Measurements from ENCODE around the gene GSN. TPM values are rescaled to one million over a fixed set of nuclear protein-coding genes. Genes with fewer than 3 reads are reported as not detected.

Gene GSN
- total and polyA plus RNA-seq, 2 of the 8 experiments (the other 6 are each of a cell fraction or from before 2014, with no cell fraction given) = 52.3 to 94.5 TPM

GRCh38 chr9:121239071-121239470 is 28.9 kb upstream of the GSN start:
- 92% methylated on average over 3 of the region's 3 CpGs; no CpG with 5 or more reads in 1 of the 2 experiments for WGBS, 2 experiments (ENCODE audit: extremely low coverage in 1 of 2, insufficient coverage in 1 of 2, insufficient read length in 1 of 2, insufficient replicate concordance in 2 of 2, low coverage in 1 of 2, low lambda C conversion rate in 2 of 2, missing lambda C conversion rate in 1 of 2)

More at GRCh38 chr9:121239071-121239470, 28.9 kb upstream of the GSN start:
- no peak overlapping the region for H3K4me3 ChIP-seq (ENCODE audit: extremely low read depth in 1 of 4, insufficient read depth in 2 of 4, low read depth in 3 of 4, low read length in 4 of 4)
- no peaks in the 10 kb centered on the region; a peak in 2 of 7 replicates for H3K27me3 ChIP-seq (replicated peaks in 1 of 4; ENCODE audit: control insufficient read depth in 3 of 4, extremely low read depth in 1 of 4, insufficient read depth in 3 of 4, low read length in 3 of 4)
- peaks cover 0 to 2% (median 0%) of the 10 kb centered on the region in 4 experiments; a peak in 2 of 7 replicates for H3K4me1 ChIP-seq (replicated peaks in 1 of 4; ENCODE audit: control insufficient read depth in 3 of 4, insufficient read depth in 4 of 4, low read length in 3 of 4)
- no peak overlapping the region for H3K56ac ChIP-seq (replicated peaks; ENCODE audit: insufficient read length, low read depth, low read length)
- DNase-seq (ENCODE audit: low read depth in 1 of 2, low spot score in 2 of 2) (no peak), FAIRE-seq (no peak)
- ChIA-PET CTCF (ENCODE audit: partially characterized antibody) (interaction anchor here (2.3 kb wide), 1 partner anchor 81 kb away, joined by 6 read pairs; no protein-coding TSS in a partner anchor), POLR2A (ENCODE audit: partially characterized antibody) (no interaction called here)
- no peak overlapping the region for H3K9ac ChIP-seq (replicated peaks in 1 of 4; ENCODE audit: extremely low read depth in 1 of 4, low read depth in 3 of 4, low read length in 3 of 4)
- H2BK20ac ChIP-seq (ENCODE audit: low read length) = no peak overlapping the region
- no peak overlapping the region for H2BK120ac ChIP-seq (replicated peaks; ENCODE audit: low read depth, low read length)
- H3K79me2 ChIP-seq (ENCODE audit: control insufficient read depth in 1 of 2, insufficient read depth in 2 of 2, low read length in 2 of 2) = no peaks in the 10 kb centered on the region
- no peak overlapping the region for H4K8ac ChIP-seq (ENCODE audit: extremely low read depth, insufficient read depth, low read length)
- H3K23me2 ChIP-seq (ENCODE audit: low read depth, low read length) = no peaks in the 10 kb centered on the region
- no peaks in the 10 kb centered on the region for H3K36me3 ChIP-seq (ENCODE audit: control insufficient read depth in 2 of 4, insufficient read depth in 4 of 4, low read length in 3 of 4)
- no peak overlapping the region for H2BK12ac ChIP-seq (ENCODE audit: low read depth, low read length)
- peaks cover 3 to 5% of the 10 kb centered on the region in 2 experiments; a peak in 2 of 4 replicates for H3K9me3 ChIP-seq (ENCODE audit: insufficient read depth in 2 of 2, low read depth in 1 of 2, low read length in 1 of 2)
- no peaks in the 10 kb centered on the region for H3K79me1 ChIP-seq (ENCODE audit: low read depth, low read length)
- H2BK15ac ChIP-seq (ENCODE audit: low read length) = no peak overlapping the region
- no peaks in the 10 kb centered on the region for H4K20me1 ChIP-seq (replicated peaks in 1 of 2; ENCODE audit: control insufficient read depth in 1 of 2, insufficient read depth in 2 of 2, low read length in 2 of 2)
- H3K4me2 ChIP-seq (ENCODE audit: insufficient read depth in 1 of 2, low read depth in 2 of 2, low read length in 2 of 2) = no peak overlapping the region
- no peak overlapping the region for H3K14ac ChIP-seq (ENCODE audit: insufficient read length)
- TF ChIP-seq HDAC2 (IDR thresholded peaks at IDR 0.05; ENCODE audit: borderline replicate concordance in 1 of 2, low read depth in 2 of 2, low read length in 2 of 2) (no peak), SUZ12 (IDR thresholded peaks at IDR 0.05; ENCODE audit: low read length) (no peak), RXRA (IDR thresholded peaks at IDR 0.05; ENCODE audit: insufficient read depth, low read depth, low read length) (no peak), KDM1A (IDR thresholded peaks at IDR 0.05; ENCODE audit: borderline replicate concordance, low read length) (no peak), RAD21 (IDR thresholded peaks at IDR 0.05 in 1 of 2, conservative IDR thresholded peaks at IDR 0.05 in 1 of 2; ENCODE audit: low read depth in 2 of 2, low read length in 2 of 2) (no peak), GABPA (IDR thresholded peaks at IDR 0.05; ENCODE audit: borderline replicate concordance, insufficient read depth, low read length) (no peak), CHD1 (IDR thresholded peaks at IDR 0.05; ENCODE audit: low read depth, low read length) (no peak), YY1 (IDR thresholded peaks at IDR 0.05; ENCODE audit: low read depth, low read length) (no peak), TAF7 (optimal IDR thresholded peaks at IDR 0.05; ENCODE audit: borderline replicate concordance, low read depth, low read length) (no peak), E2F6 (IDR thresholded peaks at IDR 0.05) (no peak), FOSL1 (IDR thresholded peaks at IDR 0.05; ENCODE audit: insufficient read depth, low read depth, low read length) (no peak)
- H4K5ac ChIP-seq (ENCODE audit: insufficient read length, low read depth, low read length) = no peak overlapping the region
- H3K18ac ChIP-seq (ENCODE audit: extremely low read depth, low read length) = no peak overlapping the region
- no peak overlapping the region for H3K23ac ChIP-seq (ENCODE audit: insufficient read length)
- no peak overlapping the region for H3K4ac ChIP-seq (replicated peaks; ENCODE audit: insufficient read length, low read depth, low read length)
- no peak overlapping the region for H2AK5ac ChIP-seq (ENCODE audit: low read depth, low read length)
- no peak overlapping the region for H2BK5ac ChIP-seq (ENCODE audit: low read depth, low read length)
- no peak overlapping the region for H3K27ac ChIP-seq (ENCODE audit: low read depth, low read length)
- no peak overlapping the region for H2AFZ ChIP-seq (ENCODE audit: low read length)
- H4K91ac ChIP-seq (replicated peaks; ENCODE audit: insufficient read length, low read length) = no peak overlapping the region

Measured in H1 (cell line).